H9 (cell line): ENCODE results near the gene SLC24A4. TPM values are rescaled to one million over a fixed set of nuclear protein-coding genes. Genes with fewer than 3 reads are reported as not detected.

ENCODE experiments used
- DNase-seq: peaks from one replicate; pipeline ENCODE4 v3.0.0-alpha.2; 2017
- H2AFZ ChIP-seq: one replicate; pipeline ENCODE4 v1.6.1; 2013; ENCODE audit warnings: mild to moderate bottlenecking, low read length, control low read depth, moderate library complexity
- H2AK5ac ChIP-seq: 2 replicates; pipeline ENCODE4 v1.6.1; 2013; ENCODE audit warnings: low read length, control low read depth, mixed read lengths; ENCODE audit not compliant: insufficient read length
- H2BK120ac ChIP-seq: one replicate; pipeline ENCODE4 v1.6.1; 2013; ENCODE audit warnings: low read depth, mild to moderate bottlenecking, low read length, control low read depth, inconsistent platforms; ENCODE audit not compliant: poor library complexity, severe bottlenecking
- H2BK12ac ChIP-seq: 2 replicates; pipeline ENCODE4 v1.6.1; 2013; ENCODE audit warnings: low read length, control low read depth, mixed read lengths, low read depth; ENCODE audit not compliant: insufficient read length
- H2BK15ac ChIP-seq: 2 replicates; pipeline ENCODE4 v1.6.1; 2013; ENCODE audit warnings: low read depth, low read length, control low read depth
- H2BK20ac ChIP-seq: one replicate; pipeline ENCODE4 v1.6.1; 2013; ENCODE audit warnings: low read depth, mild to moderate bottlenecking, low read length, control low read depth, inconsistent platforms; ENCODE audit not compliant: poor library complexity, severe bottlenecking
- H2BK5ac ChIP-seq: 2 replicates; pipeline ENCODE4 v1.6.1; 2013; ENCODE audit warnings: low read length, control low read depth, mixed read lengths; ENCODE audit not compliant: insufficient read length
- H3K14ac ChIP-seq: 2 replicates; pipeline ENCODE4 v1.6.1; 2013; ENCODE audit warnings: low read length, control low read depth; ENCODE audit not compliant: insufficient read depth
- H3K18ac ChIP-seq: 2 replicates; pipeline ENCODE4 v1.6.1; 2013; ENCODE audit warnings: low read depth, mild to moderate bottlenecking, mixed read lengths, low read length, control low read depth; ENCODE audit not compliant: insufficient read length
- H3K23ac ChIP-seq: 2 replicates; pipeline ENCODE4 v1.6.1; 2013; ENCODE audit warnings: low read length, control low read depth, mixed read lengths, low read depth; ENCODE audit not compliant: insufficient read length
- H3K23me2 ChIP-seq: 2 replicates; pipeline ENCODE4 v1.6.1; 2013; ENCODE audit warnings: low read depth, mild to moderate bottlenecking, mixed read lengths, low read length, control low read depth; ENCODE audit not compliant: insufficient read length, poor library complexity, severe bottlenecking
- H3K27ac ChIP-seq: 2 replicates; pipeline ENCODE4 v1.5.1; 2013; ENCODE audit warnings: low read length, control low read depth, mixed read lengths, low read depth; ENCODE audit not compliant: insufficient read length
- H3K27me3 ChIP-seq: 2 replicates; pipeline ENCODE4 v1.6.1; 2013; ENCODE audit warnings: low read length, control low read depth, inconsistent platforms; ENCODE audit not compliant: insufficient read depth
- H3K4ac ChIP-seq: 2 replicates; pipeline ENCODE4 v1.6.1; 2013; ENCODE audit warnings: low read depth, mild to moderate bottlenecking, control low read depth, inconsistent platforms, low read length, moderate library complexity
- H3K4me1 ChIP-seq: 2 replicates; pipeline ENCODE4 v1.6.1; 2013; ENCODE audit warnings: low read length, control low read depth, inconsistent platforms; ENCODE audit not compliant: insufficient read depth
- H3K4me2 ChIP-seq: 2 replicates; pipeline ENCODE4 v1.6.1; 2013; ENCODE audit warnings: low read length, control low read depth, mixed read lengths; ENCODE audit not compliant: insufficient read length, insufficient read depth
- H3K56ac ChIP-seq: 2 replicates; pipeline ENCODE4 v1.6.1; 2013; ENCODE audit warnings: low read depth, mild to moderate bottlenecking, mixed read lengths, low read length, control low read depth; ENCODE audit not compliant: insufficient read length
- H3K79me1 ChIP-seq: 2 replicates; pipeline ENCODE4 v1.6.1; 2013; ENCODE audit warnings: low read depth, mild to moderate bottlenecking, moderate library complexity, low read length, control low read depth, inconsistent platforms; ENCODE audit not compliant: insufficient read depth, poor library complexity, severe bottlenecking
- H3K79me2 ChIP-seq: 2 replicates; pipeline ENCODE4 v1.6.1; 2013; ENCODE audit warnings: low read length, control low read depth, inconsistent platforms; ENCODE audit not compliant: insufficient read depth
- H3K9ac ChIP-seq: 2 replicates; pipeline ENCODE4 v1.6.1; 2013; ENCODE audit warnings: low read length, control low read depth, mixed read lengths; ENCODE audit not compliant: insufficient read length; ENCODE audit errors: extremely low read depth
- H3K9me3 ChIP-seq: one replicate; pipeline ENCODE4 v1.6.1; 2013; ENCODE audit warnings: low read depth, low read length, inconsistent platforms; ENCODE audit not compliant: control insufficient read depth
- H3T11ph ChIP-seq: one replicate; pipeline ENCODE4 v1.6.1; 2013; ENCODE audit warnings: mild to moderate bottlenecking, low read length, control low read depth, inconsistent platforms
- H4K20me1 ChIP-seq: one replicate; pipeline ENCODE4 v1.6.1; 2013; ENCODE audit not compliant: control insufficient read depth, insufficient read length, insufficient read depth
- H4K5ac ChIP-seq: 2 replicates; pipeline ENCODE4 v1.6.1; 2013; ENCODE audit warnings: low read depth, mild to moderate bottlenecking, mixed read lengths, low read length, control low read depth; ENCODE audit not compliant: insufficient read length
- H4K8ac ChIP-seq: replicated peaks from 2 replicates; pipeline ENCODE4 v1.6.1; 2013; ENCODE audit warnings: low read length, control low read depth, mixed read lengths, low read depth; ENCODE audit not compliant: insufficient read length
- H4K91ac ChIP-seq: 2 replicates; pipeline ENCODE4 v1.6.1; 2013; ENCODE audit warnings: low read depth, mild to moderate bottlenecking, moderate library complexity, mixed read lengths, low read length, control low read depth; ENCODE audit not compliant: insufficient read length
- H3K27ac Mint-ChIP-seq, 3 experiments: 2 replicates in 2 of 3; 3 replicates in 1 of 3; pipeline ENCODE4 v1.8.0; 2020 to 2021; ENCODE audit warnings: mixed read lengths in 3 of 3, mild to moderate bottlenecking in 1 of 3, moderate library complexity in 1 of 3
- H3K27me3 Mint-ChIP-seq: 2 replicates; pipeline ENCODE4 v1.8.0; 2021; ENCODE audit warnings: low read depth, mild to moderate bottlenecking, moderate library complexity, mixed read lengths
- H3K36me3 Mint-ChIP-seq, 3 experiments: 2 replicates in 2 of 3; 3 replicates in 1 of 3; pipeline ENCODE4 v1.8.0; 2020 to 2021; ENCODE audit warnings: low read depth in 3 of 3, mixed read lengths in 3 of 3; ENCODE audit not compliant: insufficient read depth in 1 of 3
- H3K4me1 Mint-ChIP-seq, 2 experiments: 2 replicates each; pipeline ENCODE4 v1.8.0; 2020; ENCODE audit warnings: mixed read lengths in 2 of 2
- H3K4me3 Mint-ChIP-seq, 2 experiments: 2 replicates in 1 of 2; 3 replicates in 1 of 2; pipeline ENCODE4 v1.8.0; 2020 to 2021; ENCODE audit warnings: mild to moderate bottlenecking in 2 of 2, mixed read lengths in 2 of 2, moderate library complexity in 1 of 2
- H3K9me3 Mint-ChIP-seq, 2 experiments: 2 replicates in 1 of 2; 3 replicates in 1 of 2; pipeline ENCODE4 v1.8.0; 2020; ENCODE audit warnings: mild to moderate bottlenecking in 2 of 2, mixed read lengths in 2 of 2, moderate library complexity in 1 of 2
- CTCF ChIP-seq: fragments of 200-600 bp; sonication (generic); conservative IDR thresholded peaks from 3 replicates; pipeline ENCODE4 v1.8.0; 2021; ENCODE audit warnings: antibody characterized with exemption, mild to moderate bottlenecking
- WGBS: extraction: QIAGEN DNeasy Blood & Tissue Kit; methylation state at CpG from one replicate; pipeline ENCODE4 v1.1.7; 2013; ENCODE audit warnings: missing lambda C conversion rate, low lambda C conversion rate, mixed read lengths; ENCODE audit not compliant: insufficient read length; ENCODE audit errors: extremely low coverage; 5-methylcytosine and 5-hydroxymethylcytosine counted together
- total RNA-seq: library from RNA; stranded (reverse); gene quantifications from 2 replicates; pipeline ENCODE4 v1.2.1, GENCODE V29; 2021

The SLC24A4 gene
- total RNA-seq, 1 experiment from 2014 or later = 0.24 TPM

- H3K27me3 Mint-ChIP-seq = peaks cover 2% of the 10 kb centered on the region; the same call in 1 of the 2 replicates
- no peak overlapping the region for H4K91ac ChIP-seq
- H3K9ac ChIP-seq = no peak overlapping the region
- H3K4ac ChIP-seq = no peak overlapping the region
- H3K23ac ChIP-seq = no peak overlapping the region
- no peak overlapping the region; a peak in 1 of 7 replicates for H3K27ac Mint-ChIP-seq
- no peak overlapping the region for H2BK15ac ChIP-seq
- peaks cover 0 to 5% of the 10 kb centered on the region in 2 experiments; a peak in 1 of 4 replicates for H3K4me1 Mint-ChIP-seq
- no peak for TF ChIP-seq CTCF
- H3K27me3 ChIP-seq = no peaks in the 10 kb centered on the region
- H4K20me1 ChIP-seq = no peaks in the 10 kb centered on the region
- no peak overlapping the region for H4K5ac ChIP-seq
- H2AFZ ChIP-seq = no peak overlapping the region
- no peak overlapping the region for H3K18ac ChIP-seq
- H3K36me3 Mint-ChIP-seq = peaks cover 0 to 2% (median 2%) of the 10 kb centered on the region in 3 experiments; a peak in 1 of 7 replicates
- no peak overlapping the region for H2BK120ac ChIP-seq
- H3K9me3 Mint-ChIP-seq = peaks cover 0 to 2% of the 10 kb centered on the region in 2 experiments; a peak in 3 of 5 replicates
- H2BK12ac ChIP-seq = no peak overlapping the region
- H3K14ac ChIP-seq = no peak overlapping the region
- no peaks in the 10 kb centered on the region for H3K79me2 ChIP-seq
- no peak overlapping the region for H2BK5ac ChIP-seq
- H3K56ac ChIP-seq = no peak overlapping the region
- H3K9me3 ChIP-seq = no peaks in the 10 kb centered on the region
- no peaks in the 10 kb centered on the region for H3K4me1 ChIP-seq
- WGBS = no CpG with 5 or more reads among the region's 3 CpGs
- no peak overlapping the region for H3K27ac ChIP-seq
- H3T11ph ChIP-seq = no peak overlapping the region
- H4K8ac ChIP-seq = no peak overlapping the region
- H3K79me1 ChIP-seq = no peaks in the 10 kb centered on the region
- no peaks in the 10 kb centered on the region for H3K23me2 ChIP-seq
- no peak overlapping the region for H3K4me3 Mint-ChIP-seq
- no peak overlapping the region for H2AK5ac ChIP-seq
- no peak overlapping the region for H2BK20ac ChIP-seq
- no peak for DNase-seq
- no peak overlapping the region for H3K4me2 ChIP-seq
Observed at GRCh38 chr14:92430686-92431085, 107.7 kb downstream of the SLC24A4 start.
